Coronary artery (tissue), 2 donors: ENCODE data around the gene PARP12.

Experiments
- DNase-seq: peaks from one replicate; pipeline ENCODE4 v3.0.0-alpha.2; 2017; ENCODE audit warnings: low spot score
- H3K27ac ChIP-seq, 2 donors: fragments of 200-600 bp; sonication (generic); one replicate each; pipeline ENCODE4 v1.5.1; 2016 to 2019
- H3K4me3 ChIP-seq: fragments of 200-600 bp; sonication (generic); 2 replicates; pipeline ENCODE4 v1.5.1; 2016; ENCODE audit warnings: mild to moderate bottlenecking, moderate library complexity
- TF ChIP-seq, protein P1 (sequence below): fragments of 200-600 bp; sonication (generic); IDR thresholded peaks from one replicate; pipeline ENCODE4 v1.5.1; 2019; ENCODE audit warnings: antibody characterized with exemption

PARP12 gene

DNA sequence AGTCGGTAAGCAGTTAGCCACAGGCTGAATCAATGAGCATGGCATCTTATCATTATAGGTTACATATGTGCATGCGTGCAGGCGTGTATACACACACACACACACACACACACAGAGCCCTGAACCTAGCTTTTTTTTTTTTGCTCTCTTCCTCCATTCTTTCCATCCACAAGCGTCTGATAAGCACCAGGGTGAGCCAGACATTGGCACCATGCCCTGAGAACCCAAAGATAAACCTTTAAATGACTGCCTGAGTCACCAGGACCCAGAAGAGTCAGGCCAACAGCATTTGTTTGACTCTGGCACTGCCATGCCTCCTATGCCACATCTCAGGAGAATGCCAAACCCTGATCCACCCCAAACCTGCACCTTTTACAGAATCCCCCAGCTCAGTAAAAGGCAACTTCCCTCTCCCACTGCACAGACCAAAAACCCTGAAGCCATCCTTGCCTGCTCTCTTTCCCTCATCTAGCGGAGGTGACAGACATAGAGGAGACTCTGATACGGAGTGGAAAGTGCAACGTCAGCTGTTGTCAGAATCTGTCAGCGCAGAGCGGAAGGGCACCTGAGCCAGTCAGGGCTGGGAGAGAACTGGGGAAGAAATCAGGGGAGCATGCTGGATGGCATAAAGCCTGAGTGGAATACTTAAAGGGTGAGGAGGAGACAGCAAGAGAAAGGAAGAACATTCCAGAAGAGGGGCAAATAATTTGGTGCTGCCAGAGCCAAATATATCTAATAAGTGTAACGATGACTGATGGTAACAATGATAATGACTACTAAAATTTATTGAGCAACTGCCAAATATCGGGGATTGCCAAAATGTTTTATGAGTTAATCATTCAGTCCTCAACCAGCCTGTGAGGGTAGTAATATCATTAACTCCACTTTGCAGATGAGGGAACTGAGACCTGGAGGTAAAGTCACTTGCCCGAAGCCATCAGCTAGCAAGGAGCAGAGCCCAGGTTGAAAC lies 3.2 kb downstream of the PARP12 start:
- DNase-seq, result peak; percentile 77
- TF ChIP-seq, protein P1, sequence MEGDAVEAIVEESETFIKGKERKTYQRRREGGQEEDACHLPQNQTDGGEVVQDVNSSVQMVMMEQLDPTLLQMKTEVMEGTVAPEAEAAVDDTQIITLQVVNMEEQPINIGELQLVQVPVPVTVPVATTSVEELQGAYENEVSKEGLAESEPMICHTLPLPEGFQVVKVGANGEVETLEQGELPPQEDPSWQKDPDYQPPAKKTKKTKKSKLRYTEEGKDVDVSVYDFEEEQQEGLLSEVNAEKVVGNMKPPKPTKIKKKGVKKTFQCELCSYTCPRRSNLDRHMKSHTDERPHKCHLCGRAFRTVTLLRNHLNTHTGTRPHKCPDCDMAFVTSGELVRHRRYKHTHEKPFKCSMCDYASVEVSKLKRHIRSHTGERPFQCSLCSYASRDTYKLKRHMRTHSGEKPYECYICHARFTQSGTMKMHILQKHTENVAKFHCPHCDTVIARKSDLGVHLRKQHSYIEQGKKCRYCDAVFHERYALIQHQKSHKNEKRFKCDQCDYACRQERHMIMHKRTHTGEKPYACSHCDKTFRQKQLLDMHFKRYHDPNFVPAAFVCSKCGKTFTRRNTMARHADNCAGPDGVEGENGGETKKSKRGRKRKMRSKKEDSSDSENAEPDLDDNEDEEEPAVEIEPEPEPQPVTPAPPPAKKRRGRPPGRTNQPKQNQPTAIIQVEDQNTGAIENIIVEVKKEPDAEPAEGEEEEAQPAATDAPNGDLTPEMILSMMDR, result no peak
- Histone ChIP-seq H3K4me3 (peak overlapping the region; percentile 22), H3K27ac (peak overlapping the region; percentile 43 to 86)

DNA sequence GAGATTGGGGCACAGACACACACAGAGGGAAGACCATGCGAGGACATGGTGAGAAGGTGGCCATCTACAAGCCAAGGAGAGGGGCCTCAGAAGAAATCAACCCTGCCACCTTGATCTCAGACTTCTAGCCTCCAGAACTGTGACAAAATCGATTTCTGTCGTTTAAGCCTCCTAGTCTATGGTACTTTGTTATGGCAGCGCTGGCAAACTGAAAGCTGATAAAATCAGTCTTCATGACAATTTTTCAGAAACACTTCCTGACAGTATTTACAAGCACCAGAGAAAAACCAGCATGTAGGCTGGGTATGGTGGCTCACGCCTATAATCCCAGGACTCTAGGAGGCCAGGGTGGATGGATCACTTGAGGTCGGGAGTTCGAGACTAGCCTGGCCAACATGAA lies 4.2 kb downstream of the PARP12 start:
- no peak for DNase-seq
- TF ChIP-seq, protein P1, result no peak
- H3K4me3 ChIP-seq, result no peak overlapping the region
- no peak overlapping the region for H3K27ac ChIP-seq

- DNase-seq, result no peak
- Histone ChIP-seq H3K4me3 (no peak overlapping the region), H3K27ac (no peak overlapping the region)
- TF ChIP-seq, protein P1, result no peak
Observed at GRCh38 chr7:140057143-140057535, 5.6 kb downstream of the PARP12 start.

GRCh38 chr7:140056431-140057142 lies 6.2 kb downstream of the PARP12 start:
- no peak for DNase-seq
- peak overlapping the region in 1 of 2 donors; percentile 24 for H3K27ac ChIP-seq
- TF ChIP-seq, protein P1, result no peak

DNA sequence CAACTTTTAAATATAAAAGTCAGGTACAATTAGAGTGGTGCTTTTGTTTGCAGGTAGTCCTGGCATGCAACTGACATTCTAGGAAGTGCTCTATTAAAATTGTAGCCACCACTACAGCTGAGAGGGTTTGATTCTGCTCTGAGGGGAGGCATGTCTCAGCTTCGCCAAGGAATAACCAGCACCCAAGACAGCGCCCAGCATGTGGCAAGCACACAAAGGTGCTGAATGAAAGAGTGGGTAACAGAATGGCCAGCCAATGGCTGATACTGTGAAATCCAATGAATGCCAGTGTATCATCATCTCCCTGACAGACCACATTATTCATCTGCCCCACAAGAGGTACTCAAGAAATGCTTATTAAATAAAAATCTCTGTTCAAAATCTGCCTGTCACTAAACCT lies 6.9 kb downstream of the PARP12 start:
- TF ChIP-seq, protein P1, result no peak
- no peak overlapping the region for H3K27ac ChIP-seq
- DNase-seq, result no peak
- no peak overlapping the region for H3K4me3 ChIP-seq

More at GRCh38 chr7:140056431-140057142, 6.2 kb downstream of the PARP12 start:
- H3K4me3 ChIP-seq, result no peak overlapping the region

GRCh38 chr7:140054751-140055150 lies 8.0 kb downstream of the PARP12 start:
- no peak for DNase-seq
- no peak overlapping the region for H3K27ac ChIP-seq
- TF ChIP-seq, protein P1, result no peak
- no peak overlapping the region for H3K4me3 ChIP-seq
